GM18498 (cell line): ENCODE measurements around the gene GFOD1.
A peak's percentile ranks its signal among the peaks of the same experiment; 100 is the strongest.
"Not testable (repeated sequence)": the region's sequence is repeated elsewhere in the genome, so short reads cannot be mapped to it uniquely, and the experiment has no call there.

Experiments
- ATAC-seq: cut with Tn5 transposase; IDR thresholded peaks from one replicate; pipeline ENCODE4 v1.9.1; 2021; ENCODE audit warnings: mild to moderate bottlenecking, moderate library complexity; ENCODE audit not compliant: unreplicated experiment

GFOD1 gene

GRCh38 chr6:13331516-13332348 is 155.7 kb downstream of the GFOD1 start:
- no peak for ATAC-seq

- ATAC-seq, result no peak
Measured at GRCh38 chr6:13328875-13329183, 158.6 kb downstream of the GFOD1 start.

- peak; percentile 88 for ATAC-seq
Measured at GRCh38 chr6:13328076-13328874, 159.1 kb downstream of the GFOD1 start, which contains the start of gene TBC1D7. TSS of gene TBC1D7 (minus strand) at chr6:13328537. CDS start at chr6:13326898, 1,639 bp downstream.

GRCh38 chr6:13327691-13328075 is 159.7 kb downstream of the GFOD1 start:
- no peak for ATAC-seq

GRCh38 chr6:13326031-13326586 is 161.3 kb downstream of the GFOD1 start:
- not testable (repeated sequence) for ATAC-seq

GRCh38 chr6:13319891-13320564 is 167.4 kb downstream of the GFOD1 start:
- ATAC-seq, result no peak

- no peak for ATAC-seq
Measured at GRCh38 chr6:13318821-13319220, 168.6 kb downstream of the GFOD1 start.

- no peak for ATAC-seq
Measured at GRCh38 chr6:13315896-13316295, 171.5 kb downstream of the GFOD1 start.

GRCh38 chr6:13314806-13315205 is 172.6 kb downstream of the GFOD1 start:
- ATAC-seq, result no peak

GRCh38 chr6:13311155-13311554 is 176.2 kb downstream of the GFOD1 start:
- no peak for ATAC-seq

GRCh38 chr6:13308332-13308731 is 179.1 kb downstream of the GFOD1 start:
- ATAC-seq, result no peak
